HL-60 (cell line): Measurements from ENCODE around the gene MRGPRG.

Experiments used
- GABPA ChIP-seq: IDR thresholded peaks from 2 replicates; pipeline ENCODE4 v1.6.1; 2012; ENCODE audit warnings: low read depth
- POLR2AphosphoS5 ChIP-seq: IDR thresholded peaks from 2 replicates; pipeline ENCODE4 v1.6.1; 2012; ENCODE audit warnings: low read depth
- TF ChIP-seq, protein P1 (sequence below): IDR thresholded peaks from one replicate; pipeline ENCODE4 v1.5.1; 2011; ENCODE audit warnings: low read length, control low read depth, inconsistent platforms; ENCODE audit not compliant: insufficient read depth
- TF ChIP-seq, protein P2 (sequence below): IDR thresholded peaks from 2 replicates; pipeline ENCODE4 v1.6.1; 2012; ENCODE audit warnings: low read depth; ENCODE audit not compliant: insufficient replicate concordance

DNA sequence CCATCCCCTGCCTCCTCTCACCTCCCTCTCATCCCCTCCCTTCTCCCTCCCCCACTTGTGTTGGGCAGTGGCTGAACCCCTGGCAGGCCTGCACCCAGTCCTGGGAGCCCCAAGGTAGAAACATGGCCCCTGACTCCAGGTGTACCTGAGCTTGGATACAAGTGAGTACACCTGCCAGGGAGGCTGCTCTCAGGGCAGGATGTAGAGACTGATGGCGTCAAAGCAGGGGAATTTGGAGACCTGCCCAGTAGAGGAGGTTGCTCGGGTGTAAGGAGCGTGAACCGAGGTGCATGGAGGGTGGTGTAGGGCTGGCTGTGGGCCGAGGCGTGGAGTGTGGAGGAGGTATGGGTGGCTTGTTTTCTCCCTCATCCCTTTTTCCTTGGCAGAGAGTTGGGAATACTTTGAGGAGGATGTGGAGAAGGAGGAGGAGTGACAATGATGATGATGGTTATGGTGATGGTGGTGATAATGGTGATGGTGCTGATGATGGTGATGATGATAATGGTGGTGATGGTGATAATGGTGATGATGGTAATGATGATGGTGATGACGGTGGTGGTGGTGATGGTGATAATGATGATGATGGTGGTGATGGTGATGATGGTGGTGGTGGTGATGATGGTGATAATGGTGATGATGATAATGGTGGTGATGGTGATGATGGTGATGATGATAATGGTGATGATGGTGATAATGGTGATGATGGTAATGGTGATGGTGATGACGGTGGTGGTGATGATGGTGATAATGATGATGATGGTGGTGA lies 12.3 kb downstream of the MRGPRG start:
- TF ChIP-seq POLR2AphosphoS5, result no peak
- TF ChIP-seq, protein P1, sequence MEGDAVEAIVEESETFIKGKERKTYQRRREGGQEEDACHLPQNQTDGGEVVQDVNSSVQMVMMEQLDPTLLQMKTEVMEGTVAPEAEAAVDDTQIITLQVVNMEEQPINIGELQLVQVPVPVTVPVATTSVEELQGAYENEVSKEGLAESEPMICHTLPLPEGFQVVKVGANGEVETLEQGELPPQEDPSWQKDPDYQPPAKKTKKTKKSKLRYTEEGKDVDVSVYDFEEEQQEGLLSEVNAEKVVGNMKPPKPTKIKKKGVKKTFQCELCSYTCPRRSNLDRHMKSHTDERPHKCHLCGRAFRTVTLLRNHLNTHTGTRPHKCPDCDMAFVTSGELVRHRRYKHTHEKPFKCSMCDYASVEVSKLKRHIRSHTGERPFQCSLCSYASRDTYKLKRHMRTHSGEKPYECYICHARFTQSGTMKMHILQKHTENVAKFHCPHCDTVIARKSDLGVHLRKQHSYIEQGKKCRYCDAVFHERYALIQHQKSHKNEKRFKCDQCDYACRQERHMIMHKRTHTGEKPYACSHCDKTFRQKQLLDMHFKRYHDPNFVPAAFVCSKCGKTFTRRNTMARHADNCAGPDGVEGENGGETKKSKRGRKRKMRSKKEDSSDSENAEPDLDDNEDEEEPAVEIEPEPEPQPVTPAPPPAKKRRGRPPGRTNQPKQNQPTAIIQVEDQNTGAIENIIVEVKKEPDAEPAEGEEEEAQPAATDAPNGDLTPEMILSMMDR, result no peak
- no peak for TF ChIP-seq GABPA
- TF ChIP-seq, protein P2, sequence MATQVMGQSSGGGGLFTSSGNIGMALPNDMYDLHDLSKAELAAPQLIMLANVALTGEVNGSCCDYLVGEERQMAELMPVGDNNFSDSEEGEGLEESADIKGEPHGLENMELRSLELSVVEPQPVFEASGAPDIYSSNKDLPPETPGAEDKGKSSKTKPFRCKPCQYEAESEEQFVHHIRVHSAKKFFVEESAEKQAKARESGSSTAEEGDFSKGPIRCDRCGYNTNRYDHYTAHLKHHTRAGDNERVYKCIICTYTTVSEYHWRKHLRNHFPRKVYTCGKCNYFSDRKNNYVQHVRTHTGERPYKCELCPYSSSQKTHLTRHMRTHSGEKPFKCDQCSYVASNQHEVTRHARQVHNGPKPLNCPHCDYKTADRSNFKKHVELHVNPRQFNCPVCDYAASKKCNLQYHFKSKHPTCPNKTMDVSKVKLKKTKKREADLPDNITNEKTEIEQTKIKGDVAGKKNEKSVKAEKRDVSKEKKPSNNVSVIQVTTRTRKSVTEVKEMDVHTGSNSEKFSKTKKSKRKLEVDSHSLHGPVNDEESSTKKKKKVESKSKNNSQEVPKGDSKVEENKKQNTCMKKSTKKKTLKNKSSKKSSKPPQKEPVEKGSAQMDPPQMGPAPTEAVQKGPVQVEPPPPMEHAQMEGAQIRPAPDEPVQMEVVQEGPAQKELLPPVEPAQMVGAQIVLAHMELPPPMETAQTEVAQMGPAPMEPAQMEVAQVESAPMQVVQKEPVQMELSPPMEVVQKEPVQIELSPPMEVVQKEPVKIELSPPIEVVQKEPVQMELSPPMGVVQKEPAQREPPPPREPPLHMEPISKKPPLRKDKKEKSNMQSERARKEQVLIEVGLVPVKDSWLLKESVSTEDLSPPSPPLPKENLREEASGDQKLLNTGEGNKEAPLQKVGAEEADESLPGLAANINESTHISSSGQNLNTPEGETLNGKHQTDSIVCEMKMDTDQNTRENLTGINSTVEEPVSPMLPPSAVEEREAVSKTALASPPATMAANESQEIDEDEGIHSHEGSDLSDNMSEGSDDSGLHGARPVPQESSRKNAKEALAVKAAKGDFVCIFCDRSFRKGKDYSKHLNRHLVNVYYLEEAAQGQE, result no peak
